Pons (tissue), 1 donor: ENCODE results near the gene ADCY3.
A peak's percentile ranks its signal among the peaks of the same experiment; 100 is the strongest.

Source experiments
- DNase-seq: peaks from one replicate; pipeline ENCODE4 v3.0.0-alpha.2; 2016; ENCODE audit warnings: low spot score

ADCY3 gene

GRCh38 chr2:24903161-24904103, 16.6 kb downstream of the ADCY3 start:
- DNase-seq, result no peak

GRCh38 chr2:24899361-24899910, 20.6 kb downstream of the ADCY3 start:
- DNase-seq, result no peak

GRCh38 chr2:24898122-24899109, 21.6 kb downstream of the ADCY3 start:
- DNase-seq, result no peak

- DNase-seq, result no peak
These were observed 25.3 kb downstream of the ADCY3 start for GRCh38 chr2:24894750-24895149.

- DNase-seq, result no peak
These were observed 26.1 kb downstream of the ADCY3 start for GRCh38 chr2:24893934-24894333.

GRCh38 chr2:24892928-24893327, 27.1 kb downstream of the ADCY3 start:
- no peak for DNase-seq

- no peak for DNase-seq
These were observed 28.8 kb downstream of the ADCY3 start for GRCh38 chr2:24891201-24891600.

GRCh38 chr2:24889221-24889620, 30.8 kb downstream of the ADCY3 start:
- DNase-seq, result no peak

- no peak for DNase-seq
These were observed 31.9 kb downstream of the ADCY3 start for GRCh38 chr2:24888177-24888576.

GRCh38 chr2:24887307-24887874, 32.6 kb downstream of the ADCY3 start:
- DNase-seq, result no peak

- peak; percentile 20 for DNase-seq
These were observed 33.2 kb downstream of the ADCY3 start for GRCh38 chr2:24886691-24887304.

GRCh38 chr2:24886126-24886501, 33.9 kb downstream of the ADCY3 start:
- no peak for DNase-seq

- DNase-seq, result peak; percentile 45
These were observed 34.6 kb downstream of the ADCY3 start for GRCh38 chr2:24885221-24886125.

GRCh38 chr2:24883946-24884345, 36.1 kb downstream of the ADCY3 start:
- DNase-seq, result no peak

GRCh38 chr2:24881623-24882022, 38.4 kb downstream of the ADCY3 start:
- DNase-seq, result peak; percentile 22

GRCh38 chr2:24881158-24881557, 38.9 kb downstream of the ADCY3 start:
- peak; percentile 55 for DNase-seq

GRCh38 chr2:24878341-24878740, 41.7 kb downstream of the ADCY3 start:
- DNase-seq, result no peak

GRCh38 chr2:24877646-24878045, 42.4 kb downstream of the ADCY3 start:
- no peak for DNase-seq

- no peak for DNase-seq
These were observed 43.0 kb downstream of the ADCY3 start for GRCh38 chr2:24877067-24877466.

GRCh38 chr2:24875901-24876300, 44.1 kb downstream of the ADCY3 start:
- DNase-seq, result no peak
